GM18505 (cell line): ENCODE results near the gene PPP2R5A.
"Not testable (repeated sequence)": the region's sequence is repeated elsewhere in the genome, so short reads cannot be mapped to it uniquely, and the experiment has no call there.

Experiments
- ATAC-seq: cut with Tn5 transposase; IDR thresholded peaks from one replicate; pipeline ENCODE4 v1.9.1; 2021; ENCODE audit not compliant: unreplicated experiment
- POLR2A ChIP-seq: IDR thresholded peaks from 4 replicates; pipeline ENCODE4 v1.6.1; 2011; ENCODE audit warnings: borderline replicate concordance; ENCODE audit not compliant: insufficient read depth, insufficient read length; ENCODE audit errors: extremely low read depth

The PPP2R5A gene

DNA sequence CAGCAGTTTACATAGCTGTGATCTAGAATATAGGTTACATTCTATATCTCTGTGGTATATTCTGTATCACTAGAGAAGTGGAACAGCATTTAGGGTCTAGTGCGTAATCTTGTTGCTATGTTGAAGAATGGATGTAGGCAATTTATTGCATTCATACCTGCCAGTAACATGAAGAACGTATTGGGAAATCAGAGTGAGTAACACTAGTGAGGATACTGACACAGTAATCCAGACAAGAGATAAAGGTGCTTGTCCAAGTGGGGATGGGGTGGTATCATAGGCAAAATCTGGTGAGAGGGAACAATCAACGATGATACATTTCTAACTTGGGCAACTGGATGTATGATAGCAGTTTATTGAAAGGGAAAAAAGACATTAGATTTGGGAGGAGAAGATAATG, 9.8 kb downstream of the PPP2R5A start:
- no peak for ATAC-seq
- no peak for TF ChIP-seq POLR2A

DNA sequence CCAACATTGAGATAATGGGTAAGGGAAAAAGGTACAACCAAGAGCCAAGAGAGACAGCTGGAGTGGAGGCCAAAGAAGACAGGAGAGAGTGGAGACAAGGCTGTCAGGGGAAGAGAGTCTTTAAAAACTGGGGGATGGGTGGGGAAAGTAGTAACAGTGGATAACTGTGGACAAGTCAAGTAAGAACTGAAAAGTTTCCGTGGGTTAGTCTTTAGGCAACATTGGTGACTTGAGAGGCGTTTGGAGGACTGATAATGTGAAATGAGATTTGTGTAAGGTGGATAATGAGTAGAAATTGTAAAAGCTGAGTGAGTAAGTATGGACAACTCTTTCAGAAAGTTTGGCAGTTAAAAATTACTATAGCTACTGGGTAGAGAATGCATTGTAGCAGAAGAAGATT, 10.4 kb downstream of the PPP2R5A start:
- no peak for TF ChIP-seq POLR2A
- no peak for ATAC-seq

DNA sequence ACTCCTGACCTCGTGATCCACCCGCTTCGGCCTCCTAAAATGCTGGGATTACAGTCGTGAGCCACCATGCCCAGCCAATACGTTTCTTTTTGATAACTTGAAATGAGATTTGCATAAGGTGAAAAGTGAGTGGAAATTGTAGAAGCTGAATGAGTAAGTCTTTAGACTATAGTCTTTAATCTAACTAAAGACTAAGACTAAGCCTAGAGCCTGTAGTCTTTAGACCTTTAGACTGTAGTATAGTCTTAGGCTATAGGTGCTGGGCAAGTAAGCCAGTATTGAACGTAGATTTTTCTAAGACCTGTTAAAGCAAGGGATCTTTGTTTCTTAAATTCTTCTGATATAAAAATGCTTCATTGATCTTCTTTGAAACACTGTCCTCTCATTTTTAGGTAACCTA, 12.1 kb downstream of the PPP2R5A start:
- ATAC-seq: no peak
- TF ChIP-seq POLR2A: no peak

DNA sequence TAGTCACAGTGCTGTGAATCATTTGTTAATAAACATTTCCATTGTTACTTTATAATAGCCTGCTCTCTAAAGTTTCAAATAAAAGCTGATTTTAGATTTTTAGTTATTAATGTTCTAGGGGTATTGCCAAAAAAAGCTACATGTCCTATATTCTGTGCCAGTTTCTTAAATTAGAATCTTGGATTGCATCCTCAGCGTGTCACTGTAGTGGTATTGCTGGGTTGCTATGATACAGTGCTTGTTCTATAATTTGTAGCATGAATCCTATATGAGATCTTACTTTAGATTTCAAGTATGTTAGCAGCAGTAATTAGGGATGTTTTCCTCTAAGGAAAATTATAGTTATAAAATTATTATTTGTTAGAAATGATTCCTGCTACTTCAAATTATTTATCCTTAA, 16.4 kb downstream of the PPP2R5A start:
- ATAC-seq: no peak
- no peak for TF ChIP-seq POLR2A

DNA sequence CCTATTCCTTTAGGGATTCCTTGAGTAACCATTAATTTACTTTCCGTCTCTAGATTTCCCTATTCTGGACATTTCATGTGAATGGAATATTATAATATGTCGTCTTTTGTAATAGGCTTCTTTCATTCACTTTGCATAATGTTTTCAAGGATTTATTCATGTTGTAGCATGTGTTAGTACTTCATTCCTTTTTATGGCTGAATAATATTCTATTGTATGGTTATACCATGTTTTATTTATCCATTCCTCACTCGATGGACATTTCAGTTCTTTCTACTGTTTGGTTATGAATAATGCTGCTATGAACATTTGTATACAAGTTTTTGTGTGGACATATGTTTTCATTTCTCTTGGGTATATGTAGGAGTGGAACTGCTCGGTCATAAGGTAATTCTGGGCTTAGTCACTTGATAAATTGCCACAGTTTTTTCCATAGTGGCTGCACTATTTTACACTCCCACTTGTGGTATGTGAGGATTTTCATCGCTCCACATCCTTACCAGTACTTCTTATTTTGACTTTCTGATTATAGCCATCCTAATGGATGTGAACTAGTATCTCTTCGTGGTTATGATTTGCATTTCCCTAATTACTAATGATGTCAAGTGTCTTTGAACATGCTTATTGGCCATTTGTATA, 17.7 kb downstream of the PPP2R5A start:
- no peak for ATAC-seq
- TF ChIP-seq POLR2A: no peak

DNA sequence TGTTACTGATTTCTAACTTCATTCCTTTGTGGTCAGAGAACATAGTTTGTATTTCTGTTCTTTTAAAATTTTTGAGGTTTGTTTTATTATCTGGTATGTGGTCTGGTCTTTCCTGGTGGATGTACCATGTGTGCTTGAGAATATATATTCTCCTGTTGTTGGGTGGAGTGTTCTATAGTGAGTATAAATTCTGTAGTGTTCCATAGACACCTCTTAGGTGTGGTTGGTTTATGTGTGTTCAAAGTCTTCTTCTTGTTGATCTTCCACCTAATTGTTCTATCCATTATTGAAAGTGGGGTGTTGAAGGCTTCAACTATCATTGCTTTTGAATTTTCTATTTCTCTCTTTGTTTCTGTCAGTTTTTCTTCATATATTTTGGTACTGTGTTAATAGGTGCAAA, 20.1 kb downstream of the PPP2R5A start:
- ATAC-seq: no peak
- no peak for TF ChIP-seq POLR2A

DNA sequence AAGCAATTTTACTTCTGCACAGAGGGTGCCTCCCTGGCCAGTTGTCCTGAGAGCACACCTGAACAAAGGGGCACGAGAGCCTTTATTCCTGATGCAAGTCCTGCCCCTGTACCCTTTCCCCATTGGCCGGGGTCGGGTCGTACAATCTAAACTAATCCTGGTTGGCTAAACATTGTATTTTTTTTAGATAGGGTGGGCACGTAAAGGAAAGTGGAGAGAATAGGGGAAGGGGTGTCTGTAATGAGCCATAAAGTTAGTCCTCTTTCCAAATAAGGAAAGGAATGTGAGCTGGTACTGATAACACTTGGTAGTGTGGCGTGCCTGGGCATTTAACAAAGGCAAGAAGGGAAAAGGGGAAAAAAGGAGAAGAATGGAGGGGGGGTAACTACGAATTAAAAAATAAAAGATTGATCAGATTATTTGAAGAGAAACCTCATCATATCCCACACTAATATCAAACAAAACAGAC, 20.8 kb downstream of the PPP2R5A start:
- not testable (repeated sequence) for ATAC-seq

DNA sequence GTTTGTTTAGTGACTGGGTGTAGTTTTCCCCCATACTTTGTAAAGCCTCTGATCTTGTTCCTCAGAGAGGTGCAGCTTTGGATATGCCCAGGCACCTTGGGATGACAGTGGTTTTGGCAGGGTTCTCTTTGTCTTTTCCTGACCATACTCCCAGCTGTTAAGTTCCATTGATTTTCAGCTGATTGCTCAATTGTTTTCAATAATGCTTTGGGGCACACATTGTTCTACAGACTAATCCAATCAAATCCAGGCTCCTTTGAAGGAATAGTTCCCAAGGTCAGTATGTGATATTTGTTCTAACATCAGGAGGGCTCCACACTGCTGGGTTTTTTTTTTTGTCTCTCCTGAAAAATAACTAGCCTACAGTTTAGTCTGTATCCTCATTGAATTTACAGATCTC, 24.8 kb downstream of the PPP2R5A start:
- ATAC-seq: no peak

DNA sequence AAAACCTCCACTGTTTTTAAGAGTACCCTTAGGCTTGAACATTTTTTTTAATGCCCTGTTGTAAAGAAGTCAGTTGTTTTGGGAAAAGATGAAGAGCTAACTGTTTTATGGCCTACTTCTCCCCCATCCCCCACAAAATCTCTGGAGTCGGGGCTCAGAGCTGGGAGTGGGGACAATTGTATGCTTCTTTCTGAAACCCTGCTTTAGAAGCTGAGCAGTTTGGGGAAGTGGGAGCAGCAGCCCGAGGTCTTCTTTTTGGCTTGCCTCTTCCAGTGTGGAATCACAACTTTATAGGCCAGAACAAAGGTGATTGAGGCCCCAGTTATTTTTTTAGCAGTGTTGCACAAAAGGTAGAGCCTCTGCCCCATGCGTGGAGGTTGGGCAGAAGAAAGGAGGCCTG, 25.2 kb downstream of the PPP2R5A start:
- no peak for TF ChIP-seq POLR2A
- ATAC-seq: no peak

More for the DNA sequence above, 24.8 kb downstream of the PPP2R5A start:
- no peak for TF ChIP-seq POLR2A

DNA sequence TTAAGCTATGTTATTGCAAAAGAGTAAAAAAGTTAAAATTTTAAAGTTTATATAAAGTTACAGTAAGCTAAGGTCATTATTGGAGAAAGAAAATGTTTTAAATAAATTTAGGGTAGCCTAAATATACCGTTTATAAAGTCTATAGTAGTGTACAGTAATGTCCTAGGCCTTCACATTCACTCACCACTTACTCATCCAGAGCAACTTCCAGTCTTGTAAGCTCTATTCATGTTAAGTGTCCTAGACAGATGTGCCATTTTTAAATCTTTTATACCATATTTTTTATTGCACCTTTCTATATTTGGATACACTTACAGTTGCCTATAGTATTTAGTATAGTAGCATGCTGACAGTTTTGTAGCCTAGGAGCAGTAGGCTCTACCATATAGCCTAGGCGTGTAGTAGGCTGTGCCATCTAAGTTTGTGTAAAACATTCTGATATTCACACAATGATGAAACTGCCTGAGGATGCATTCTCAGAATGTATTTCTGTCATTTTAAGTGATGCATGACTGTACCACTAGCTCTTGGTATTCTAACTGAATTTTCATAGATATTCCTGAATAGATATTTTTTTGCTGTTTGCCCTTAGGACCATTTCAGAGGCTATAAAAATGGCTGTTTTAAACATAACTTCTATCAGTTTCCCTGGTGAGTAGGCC, 26.8 kb downstream of the PPP2R5A start:
- TF ChIP-seq POLR2A: no peak
- no peak for ATAC-seq

DNA sequence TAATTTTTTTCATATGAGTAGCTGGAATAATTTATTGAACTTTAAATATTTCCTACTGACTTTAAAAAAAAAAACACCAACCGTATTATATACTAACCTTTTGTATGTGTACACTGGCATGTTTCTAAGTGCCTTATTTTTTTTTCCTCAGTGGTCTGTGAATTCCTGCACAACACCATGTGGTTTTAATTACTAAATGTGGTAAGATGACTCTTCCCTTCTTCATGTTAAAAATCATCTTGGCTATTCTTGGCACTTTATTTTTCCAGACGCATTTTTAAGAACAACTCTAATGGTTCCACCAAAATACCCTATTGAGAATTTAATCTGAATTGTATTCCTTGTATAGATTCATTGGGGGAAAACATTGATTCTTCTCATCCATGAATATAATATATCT, 28.4 kb downstream of the PPP2R5A start:
- no peak for TF ChIP-seq POLR2A
- no peak for ATAC-seq

DNA sequence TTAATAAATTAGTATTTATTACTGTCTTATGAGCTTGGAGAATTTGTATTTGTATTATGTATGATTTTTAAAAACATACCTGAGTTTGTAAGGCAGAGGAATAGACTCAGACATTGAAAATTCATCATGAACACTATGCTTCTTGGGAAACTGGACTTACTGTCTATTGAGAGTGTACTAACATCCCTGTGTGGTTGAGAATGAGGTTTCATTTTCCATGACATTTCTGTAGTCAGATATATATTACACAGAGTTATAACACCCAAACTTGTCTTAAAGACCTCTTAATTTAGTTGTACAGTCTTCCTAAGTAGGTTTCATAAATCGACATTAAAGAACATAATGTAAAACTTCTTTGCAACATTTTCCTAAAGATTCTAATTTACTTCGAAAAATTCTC, 30.0 kb downstream of the PPP2R5A start:
- no peak for TF ChIP-seq POLR2A
- ATAC-seq: no peak

DNA sequence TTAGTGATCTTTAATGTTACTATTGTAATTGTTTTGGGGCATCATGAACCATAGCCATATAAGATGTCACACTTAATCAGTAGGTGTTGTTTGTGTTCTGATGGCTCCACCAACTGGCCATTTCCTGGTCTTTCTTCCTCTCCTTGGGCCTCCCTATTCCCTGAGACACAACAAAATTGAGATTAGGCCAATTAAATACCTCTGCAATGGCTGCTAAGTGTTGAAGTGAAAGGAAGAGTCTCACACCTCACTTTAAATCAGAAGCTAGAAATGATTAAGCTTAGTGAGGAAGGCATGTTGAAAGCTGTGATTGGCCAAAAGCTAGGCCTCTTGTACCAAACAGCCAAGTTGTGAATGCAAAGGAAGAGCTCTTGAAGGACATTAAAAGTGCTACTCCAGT, 30.7 kb downstream of the PPP2R5A start:
- ATAC-seq: no peak
- no peak for TF ChIP-seq POLR2A

DNA sequence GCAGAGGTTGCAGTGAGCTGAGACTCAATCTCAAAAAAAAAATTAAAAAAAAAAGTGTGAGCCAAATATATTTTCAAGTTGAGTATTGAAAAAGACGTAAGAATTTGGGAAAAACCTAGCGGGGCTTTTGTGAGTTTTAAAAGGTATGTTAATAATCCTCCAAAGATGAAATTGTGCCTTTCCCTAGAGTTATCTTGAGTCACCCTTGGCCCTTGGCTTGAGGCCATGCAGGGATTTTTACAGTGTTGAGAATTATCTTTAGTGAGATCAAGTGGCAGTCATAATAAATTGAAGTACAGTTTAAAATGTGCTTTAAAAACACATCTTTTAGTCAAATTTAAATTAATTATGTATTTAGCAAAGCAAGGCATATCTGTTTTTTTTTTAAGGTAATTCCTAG, 32.7 kb downstream of the PPP2R5A start:
- no peak for ATAC-seq
- TF ChIP-seq POLR2A: no peak

DNA sequence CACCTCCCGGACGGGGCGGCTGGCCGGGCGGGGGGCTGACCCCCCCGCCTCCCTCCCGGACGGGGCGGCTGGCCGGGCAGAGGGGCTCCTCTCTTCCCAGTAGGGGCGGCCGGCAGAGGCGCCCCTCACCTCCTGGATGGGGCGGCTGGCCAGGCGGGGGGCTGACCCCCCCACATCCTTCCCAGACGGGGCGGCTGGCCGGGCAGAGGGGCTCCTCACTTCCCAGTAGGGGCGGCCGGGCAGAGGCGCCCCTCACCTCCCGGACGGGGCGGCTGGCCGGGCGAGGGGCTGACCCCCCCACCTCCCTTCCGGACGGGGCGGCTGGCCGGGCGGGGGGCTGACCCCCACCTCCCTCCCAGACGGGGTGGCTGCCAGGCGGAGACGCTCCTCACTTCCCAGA, 35.8 kb downstream of the PPP2R5A start:
- not testable (repeated sequence) for ATAC-seq
